Measurements from ENCODE around the gene USP10.
"Not testable (repeated sequence)": the region's sequence is repeated elsewhere in the genome, so short reads cannot be mapped to it uniquely, and the experiment has no call there.

Gene USP10

GRCh38 chr16:84735849-84736586 is 36.2 kb downstream of the USP10 start:
- no peaks in the 10 kb centered on the region for H3K9me3 ChIP-seq (ENCODE audit: control insufficient read depth, low read depth, low read length)
- H3K4me3 ChIP-seq (ENCODE audit: low read length), result no peak overlapping the region
- H3K27me3 ChIP-seq (ENCODE audit: control insufficient read depth, insufficient read depth, low read length), result no peaks in the 10 kb centered on the region
- H3K9ac ChIP-seq (ENCODE audit: low read length), result no peak overlapping the region
- H3K36me3 ChIP-seq (ENCODE audit: control insufficient read depth, low read depth, low read length), result peaks cover 15% of the 10 kb centered on the region
- H3K4me1 ChIP-seq (ENCODE audit: control insufficient read depth, low read depth, low read length), result peaks cover 34% of the 10 kb centered on the region
- H3K27ac ChIP-seq (ENCODE audit: low read length), result no peak overlapping the region

GRCh38 chr16:84737192-84738011 is 37.6 kb downstream of the USP10 start:
- H3K27me3 ChIP-seq (ENCODE audit: control insufficient read depth, insufficient read depth, low read length), result no peaks in the 10 kb centered on the region
- peaks cover 15% of the 10 kb centered on the region for H3K36me3 ChIP-seq (ENCODE audit: control insufficient read depth, low read depth, low read length)
- H3K27ac ChIP-seq (ENCODE audit: low read length), result no peak overlapping the region
- H3K4me1 ChIP-seq (ENCODE audit: control insufficient read depth, low read depth, low read length), result peaks cover 34% of the 10 kb centered on the region
- H3K9me3 ChIP-seq (ENCODE audit: control insufficient read depth, low read depth, low read length), result no peaks in the 10 kb centered on the region
- H3K4me3 ChIP-seq (ENCODE audit: low read length), result no peak overlapping the region
- no peak overlapping the region for H3K9ac ChIP-seq (ENCODE audit: low read length)

- no peaks in the 10 kb centered on the region for H3K9me3 ChIP-seq (ENCODE audit: control insufficient read depth, low read depth, low read length)
- H3K27me3 ChIP-seq (ENCODE audit: control insufficient read depth, insufficient read depth, low read length), result no peaks in the 10 kb centered on the region
- H3K4me3 ChIP-seq (ENCODE audit: low read length), result no peak overlapping the region
- H3K27ac ChIP-seq (ENCODE audit: low read length), result no peak overlapping the region
- peaks cover 14% of the 10 kb centered on the region for H3K36me3 ChIP-seq (ENCODE audit: control insufficient read depth, low read depth, low read length)
- peaks cover 26% of the 10 kb centered on the region for H3K4me1 ChIP-seq (ENCODE audit: control insufficient read depth, low read depth, low read length)
- H3K9ac ChIP-seq (ENCODE audit: low read length), result no peak overlapping the region
Measured at GRCh38 chr16:84738255-84739038, 38.6 kb downstream of the USP10 start.

GRCh38 chr16:84739349-84740124 is 39.7 kb downstream of the USP10 start:
- Histone ChIP-seq H3K27ac (ENCODE audit: low read length) (no peak overlapping the region), H3K36me3 (ENCODE audit: control insufficient read depth, low read depth, low read length) (peaks cover 8% of the 10 kb centered on the region), H3K4me1 (ENCODE audit: control insufficient read depth, low read depth, low read length) (peaks cover 16% of the 10 kb centered on the region)

GRCh38 chr16:84740596-84741116 is 40.9 kb downstream of the USP10 start:
- Histone ChIP-seq H3K36me3 (ENCODE audit: control insufficient read depth, low read depth, low read length) (peaks cover 14% of the 10 kb centered on the region), H3K27ac (ENCODE audit: low read length) (no peak overlapping the region), H3K4me1 (ENCODE audit: control insufficient read depth, low read depth, low read length) (peaks cover 7% of the 10 kb centered on the region), H3K27me3 (ENCODE audit: control insufficient read depth, insufficient read depth, low read length) (no peaks in the 10 kb centered on the region), H3K9me3 (ENCODE audit: control insufficient read depth, low read depth, low read length) (no peaks in the 10 kb centered on the region), H3K9ac (ENCODE audit: low read length) (no peak overlapping the region), H3K4me3 (ENCODE audit: low read length) (no peak overlapping the region)

More at GRCh38 chr16:84739349-84740124, 39.7 kb downstream of the USP10 start:
- no peaks in the 10 kb centered on the region for H3K9me3 ChIP-seq (ENCODE audit: control insufficient read depth, low read depth, low read length)
- H3K27me3 ChIP-seq (ENCODE audit: control insufficient read depth, insufficient read depth, low read length), result no peaks in the 10 kb centered on the region
- no peak overlapping the region for H3K9ac ChIP-seq (ENCODE audit: low read length)
- no peak overlapping the region for H3K4me3 ChIP-seq (ENCODE audit: low read length)

GRCh38 chr16:84741340-84741830 is 41.6 kb downstream of the USP10 start:
- Histone ChIP-seq H3K4me1 (ENCODE audit: control insufficient read depth, low read depth, low read length) (peaks cover 2% of the 10 kb centered on the region), H3K27ac (ENCODE audit: low read length) (no peak overlapping the region), H3K4me3 (ENCODE audit: low read length) (no peak overlapping the region), H3K9ac (ENCODE audit: low read length) (no peak overlapping the region), H3K36me3 (ENCODE audit: control insufficient read depth, low read depth, low read length) (peaks cover 20% of the 10 kb centered on the region), H3K9me3 (ENCODE audit: control insufficient read depth, low read depth, low read length) (no peaks in the 10 kb centered on the region), H3K27me3 (ENCODE audit: control insufficient read depth, insufficient read depth, low read length) (no peaks in the 10 kb centered on the region)

GRCh38 chr16:84742641-84743092 is 42.9 kb downstream of the USP10 start:
- Histone ChIP-seq H3K9me3 (ENCODE audit: control insufficient read depth, low read depth, low read length) (no peaks in the 10 kb centered on the region), H3K4me1 (ENCODE audit: control insufficient read depth, low read depth, low read length) (no peaks in the 10 kb centered on the region), H3K27ac (ENCODE audit: low read length) (no peak overlapping the region), H3K27me3 (ENCODE audit: control insufficient read depth, insufficient read depth, low read length) (no peaks in the 10 kb centered on the region), H3K9ac (ENCODE audit: low read length) (no peak overlapping the region), H3K4me3 (ENCODE audit: low read length) (no peak overlapping the region), H3K36me3 (ENCODE audit: control insufficient read depth, low read depth, low read length) (peaks cover 23% of the 10 kb centered on the region)

- Histone ChIP-seq H3K27me3 (ENCODE audit: control insufficient read depth, insufficient read depth, low read length) (no peaks in the 10 kb centered on the region), H3K4me1 (ENCODE audit: control insufficient read depth, low read depth, low read length) (no peaks in the 10 kb centered on the region), H3K36me3 (ENCODE audit: control insufficient read depth, low read depth, low read length) (peaks cover 20% of the 10 kb centered on the region), H3K9me3 (ENCODE audit: control insufficient read depth, low read depth, low read length) (no peaks in the 10 kb centered on the region), H3K4me3 (ENCODE audit: low read length) (no peak overlapping the region), H3K9ac (ENCODE audit: low read length) (no peak overlapping the region), H3K27ac (ENCODE audit: low read length) (no peak overlapping the region)
Measured at GRCh38 chr16:84746231-84746630, 46.4 kb downstream of the USP10 start.

- Histone ChIP-seq H3K9ac (ENCODE audit: low read length) (no peak overlapping the region), H3K9me3 (ENCODE audit: control insufficient read depth, low read depth, low read length) (no peaks in the 10 kb centered on the region), H3K36me3 (ENCODE audit: control insufficient read depth, low read depth, low read length) (peaks cover 20% of the 10 kb centered on the region), H3K4me1 (ENCODE audit: control insufficient read depth, low read depth, low read length) (no peaks in the 10 kb centered on the region), H3K27me3 (ENCODE audit: control insufficient read depth, insufficient read depth, low read length) (no peaks in the 10 kb centered on the region), H3K27ac (ENCODE audit: low read length) (no peak overlapping the region), H3K4me3 (ENCODE audit: low read length) (no peak overlapping the region)
Measured at GRCh38 chr16:84746875-84747274, 47.1 kb downstream of the USP10 start.

GRCh38 chr16:84748247-84748646 is 48.4 kb downstream of the USP10 start:
- H3K27me3 ChIP-seq (ENCODE audit: control insufficient read depth, insufficient read depth, low read length); H3K4me1 ChIP-seq (ENCODE audit: control insufficient read depth, low read depth, low read length); H3K27ac ChIP-seq (ENCODE audit: low read length); H3K9ac ChIP-seq (ENCODE audit: low read length); H3K4me3 ChIP-seq (ENCODE audit: low read length); H3K9me3 ChIP-seq (ENCODE audit: control insufficient read depth, low read depth, low read length): not testable (repeated sequence)
- H3K36me3 ChIP-seq (ENCODE audit: control insufficient read depth, low read depth, low read length), result peaks cover 20% of the 10 kb centered on the region

All from iPS-18a (cell line).